Esophagus squamous epithelium (tissue), 5 donors: ENCODE measurements around the gene GLMN. TPM values are rescaled to one million over a fixed set of nuclear protein-coding genes. Genes with fewer than 3 reads are reported as not detected.

Experiments used
- DNase-seq: peaks from one replicate; lab custom pipeline; 2025; lab: John Stamatoyannopoulos, UW
- H3K27ac ChIP-seq, 4 donors: fragments of 200-600 bp; sonication (generic); one replicate each; pipeline ENCODE4 v1.5.1; 2016 to 2019; ENCODE audit warnings: mild to moderate bottlenecking in 1 of 4
- H3K27me3 ChIP-seq, 4 donors: fragments of 200-600 bp; sonication (generic); 1 replicate in 3 of 4; 2 replicates in 1 of 4; pipeline versions ENCODE4 v1.5.1 to v1.6.0; 2017 to 2021; ENCODE audit warnings: antibody characterized with exemption in 1 of 4
- H3K36me3 ChIP-seq, 3 donors: fragments of 200-600 bp; sonication (generic); one replicate each; pipeline ENCODE4 v1.5.1; 2016 to 2019
- H3K4me1 ChIP-seq, 3 donors: fragments of 200-600 bp; sonication (generic); one replicate each; pipeline ENCODE4 v1.5.1; 2017 to 2019
- H3K4me3 ChIP-seq, 4 donors: fragments of 200-600 bp; sonication (generic); 1 replicate in 3 of 4; 2 replicates in 1 of 4; pipeline ENCODE4 v1.5.1; 2016 to 2019; ENCODE audit warnings: mild to moderate bottlenecking in 2 of 4, moderate library complexity in 1 of 4
- H3K9me3 ChIP-seq, 3 donors: fragments of 200-600 bp; sonication (generic); one replicate each; pipeline ENCODE4 v1.5.1; 2016 to 2019
- POLR2A ChIP-seq, 4 donors: fragments of 450-650 bp; IDR thresholded peaks; one replicate each; pipeline ENCODE4 v1.6.1; 2017; ENCODE audit warnings: antibody characterized with exemption in 4 of 4, mild to moderate bottlenecking in 4 of 4, moderate library complexity in 3 of 4
- WGBS, 2 donors: methylation state at CpG; one replicate each; pipeline ENCODE4 v1.1.5; 2018; 5-methylcytosine and 5-hydroxymethylcytosine counted together
- intact Hi-C: fragments of 100-400 bp; cut with DNase I; formaldehyde crosslinking; loops from one replicate; pipeline ENCODE4 v1.15.0; 2022
- total RNA-seq, 4 donors: library from RNA; depleted of rRNA; stranded (reverse); fragments of >200 nt; gene quantifications; one replicate each; pipeline ENCODE4 v1.1.0, GENCODE V29; 2016
- TF ChIP-seq, protein P1 (sequence below), 6 experiments: fragments of 450-650 bp in 4 of 6; fragments of 200-600 bp in 2 of 6; sonication (generic) in 2 of 6; IDR thresholded peaks; one replicate each; pipeline ENCODE4 v1.5.1; 2016 to 2019; ENCODE audit warnings: antibody characterized with exemption in 6 of 6, mild to moderate bottlenecking in 4 of 6, moderate library complexity in 4 of 6
- donor health status: DM: yes; HTN: yes; CAD: no.

The GLMN gene
- total RNA-seq, 4 donors from 2014 or later = 3.9 to 12.0 (median 10.4) TPM

DNA sequence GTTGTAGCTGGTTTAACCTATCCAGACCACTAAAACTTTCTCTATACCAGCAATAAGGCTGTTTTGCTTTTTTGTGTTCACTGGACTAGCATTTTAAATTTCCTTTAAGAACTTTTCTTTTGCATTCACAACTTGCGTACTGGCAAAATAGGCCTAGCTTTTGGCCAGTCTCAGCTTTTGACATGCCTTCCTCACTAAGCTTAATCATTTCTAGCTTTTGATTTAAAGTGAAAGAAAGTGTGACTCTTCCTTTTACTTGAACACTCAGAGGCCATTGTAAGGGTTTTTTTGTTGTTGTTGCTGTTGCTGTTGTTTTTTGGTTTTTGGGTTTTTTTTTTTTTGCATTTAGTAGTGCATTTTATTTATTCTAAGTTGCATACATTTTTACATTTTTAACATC lies 15.2 kb upstream of the GLMN start:
- H3K4me3 ChIP-seq = no peak overlapping the region
- H3K27me3 ChIP-seq = no peaks in the 10 kb centered on the region
- H3K9me3 ChIP-seq = no peaks in the 10 kb centered on the region
- no peak for DNase-seq
- no peaks in the 10 kb centered on the region for H3K4me1 ChIP-seq
- TF ChIP-seq, protein P1, sequence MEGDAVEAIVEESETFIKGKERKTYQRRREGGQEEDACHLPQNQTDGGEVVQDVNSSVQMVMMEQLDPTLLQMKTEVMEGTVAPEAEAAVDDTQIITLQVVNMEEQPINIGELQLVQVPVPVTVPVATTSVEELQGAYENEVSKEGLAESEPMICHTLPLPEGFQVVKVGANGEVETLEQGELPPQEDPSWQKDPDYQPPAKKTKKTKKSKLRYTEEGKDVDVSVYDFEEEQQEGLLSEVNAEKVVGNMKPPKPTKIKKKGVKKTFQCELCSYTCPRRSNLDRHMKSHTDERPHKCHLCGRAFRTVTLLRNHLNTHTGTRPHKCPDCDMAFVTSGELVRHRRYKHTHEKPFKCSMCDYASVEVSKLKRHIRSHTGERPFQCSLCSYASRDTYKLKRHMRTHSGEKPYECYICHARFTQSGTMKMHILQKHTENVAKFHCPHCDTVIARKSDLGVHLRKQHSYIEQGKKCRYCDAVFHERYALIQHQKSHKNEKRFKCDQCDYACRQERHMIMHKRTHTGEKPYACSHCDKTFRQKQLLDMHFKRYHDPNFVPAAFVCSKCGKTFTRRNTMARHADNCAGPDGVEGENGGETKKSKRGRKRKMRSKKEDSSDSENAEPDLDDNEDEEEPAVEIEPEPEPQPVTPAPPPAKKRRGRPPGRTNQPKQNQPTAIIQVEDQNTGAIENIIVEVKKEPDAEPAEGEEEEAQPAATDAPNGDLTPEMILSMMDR (IDR thresholded peaks at IDR 0.05) = no peak
- TF ChIP-seq POLR2A (IDR thresholded peaks at IDR 0.05) = no peak
- H3K27ac ChIP-seq = no peak overlapping the region
- WGBS, 2 donors = 85 to 100% methylated on average over 1 of the region's 1 CpG
- intact Hi-C loops = no loop called here
- H3K36me3 ChIP-seq = peaks cover 0 to 54% (median 0%) of the 10 kb centered on the region in 3 donors

DNA sequence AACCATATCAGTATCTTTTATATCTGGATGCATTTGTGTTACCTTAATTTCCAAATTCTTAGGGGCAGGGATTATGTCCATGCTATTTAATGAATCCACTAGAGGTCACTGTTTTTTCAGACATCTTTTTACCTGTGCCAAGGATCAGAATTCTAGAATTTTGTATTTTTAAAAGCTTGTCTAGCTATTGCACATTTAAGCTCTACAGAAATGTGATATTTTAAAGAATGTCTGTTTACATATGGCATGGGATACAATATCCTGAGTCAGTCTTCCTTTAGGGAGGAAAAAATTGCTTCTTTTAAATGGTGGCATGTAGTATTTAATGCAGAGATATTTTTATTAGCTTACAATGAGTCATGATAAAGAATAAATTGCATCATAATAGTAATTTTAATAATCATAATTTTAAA lies 11.4 kb upstream of the GLMN start:
- intact Hi-C loops = no loop called here
- Histone ChIP-seq H3K36me3 (peaks cover 0 to 82% (median 0%) of the 10 kb centered on the region in 3 donors), H3K27me3 (no peaks in the 10 kb centered on the region), H3K9me3 (no peaks in the 10 kb centered on the region), H3K27ac (no peak overlapping the region), H3K4me1 (no peaks in the 10 kb centered on the region), H3K4me3 (no peak overlapping the region)
- no peak for TF ChIP-seq POLR2A (IDR thresholded peaks at IDR 0.05)
- TF ChIP-seq, protein P1 (IDR thresholded peaks at IDR 0.05) = peak in 5 of 6 experiments; percentile 25 to 63 (median 36)
- DNase-seq = no peak

DNA sequence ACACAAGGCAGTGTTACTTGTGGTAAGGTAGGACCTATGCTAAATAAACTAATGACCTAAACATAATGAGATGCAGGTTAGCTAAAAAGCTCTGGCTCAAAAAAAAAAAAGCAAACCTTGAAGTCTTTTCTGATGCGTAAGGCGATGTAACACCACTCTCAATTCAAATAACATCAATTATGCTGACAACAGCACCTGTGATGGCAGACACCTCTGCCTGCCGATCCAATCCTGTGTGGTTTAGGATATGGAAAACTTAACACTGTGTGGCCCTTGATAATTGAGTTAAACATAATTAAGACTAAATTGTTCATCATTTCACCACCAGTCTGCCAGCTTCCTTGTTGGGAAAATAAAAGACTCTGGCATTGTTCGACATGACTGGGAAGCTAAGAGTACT lies 9.2 kb upstream of the GLMN start:
- intact Hi-C loops = loop anchor here (10.0 kb wide), 1 partner anchor 313 kb away; no protein-coding TSS in a partner anchor
- H3K27me3 ChIP-seq = no peaks in the 10 kb centered on the region
- WGBS, 2 donors = 71 to 84% methylated on average over 4 of the region's 4 CpGs

DNA sequence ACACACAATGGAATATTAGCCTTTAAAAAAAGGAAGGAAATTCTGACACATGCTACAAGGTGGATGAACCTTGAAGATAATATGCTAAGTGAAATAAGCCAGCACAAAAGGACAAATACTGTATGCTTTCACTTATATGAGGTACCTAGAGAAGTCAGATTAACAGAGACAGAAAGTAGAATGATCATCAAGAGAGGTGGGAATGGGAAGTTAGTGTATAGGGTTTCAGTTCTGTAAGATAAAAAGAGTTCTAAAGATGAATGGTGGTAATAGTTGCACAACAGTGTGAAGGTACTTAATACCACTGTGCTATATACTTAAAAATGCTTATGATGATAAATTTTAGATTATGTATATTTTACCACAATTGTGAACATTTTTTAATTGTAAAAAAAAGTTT lies 7.2 kb upstream of the GLMN start:
- peaks cover 0 to 5% (median 0%) of the 10 kb centered on the region in 3 donors for H3K4me1 ChIP-seq
- H3K36me3 ChIP-seq = peaks cover 4 to 65% (median 7%) of the 10 kb centered on the region in 3 donors
- intact Hi-C loops = loop anchor here (10.0 kb wide), 1 partner anchor 311 kb away; no protein-coding TSS in a partner anchor
- H3K4me3 ChIP-seq = no peak overlapping the region
- H3K27me3 ChIP-seq = no peaks in the 10 kb centered on the region
- TF ChIP-seq, protein P1 (IDR thresholded peaks at IDR 0.05) = no peak
- TF ChIP-seq POLR2A (IDR thresholded peaks at IDR 0.05) = no peak
- no peak overlapping the region for H3K27ac ChIP-seq
- no peak for DNase-seq
- no peaks in the 10 kb centered on the region for H3K9me3 ChIP-seq

More for the DNA sequence above, 9.2 kb upstream of the GLMN start:
- Histone ChIP-seq H3K27ac (no peak overlapping the region), H3K4me3 (no peak overlapping the region), H3K9me3 (no peaks in the 10 kb centered on the region), H3K36me3 (peaks cover 4 to 80% (median 7%) of the 10 kb centered on the region in 3 donors), H3K4me1 (no peaks in the 10 kb centered on the region)
- no peak for DNase-seq
- TF ChIP-seq POLR2A (IDR thresholded peaks at IDR 0.05) = no peak
- TF ChIP-seq, protein P1 (IDR thresholded peaks at IDR 0.05) = no peak

DNA sequence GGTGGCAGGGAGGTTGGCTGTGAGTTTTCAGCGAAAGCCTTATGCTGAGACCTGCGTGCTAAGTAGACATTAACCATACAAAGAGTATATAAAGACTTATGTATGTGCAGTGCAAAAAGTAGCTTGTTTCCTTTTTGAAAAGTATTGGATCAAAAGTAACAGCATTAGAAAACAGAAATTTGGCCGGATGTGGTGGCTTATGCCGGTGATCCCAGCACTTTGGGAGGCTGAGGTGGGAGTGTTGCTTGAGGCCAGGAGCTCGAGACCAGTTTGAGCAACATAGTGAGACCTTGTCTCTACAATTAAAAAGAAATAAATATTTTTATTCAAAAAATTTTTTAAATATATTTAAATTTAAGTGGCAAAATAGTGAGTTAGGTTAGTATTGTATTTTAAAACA lies 2.2 kb upstream of the GLMN start:
- Histone ChIP-seq H3K9me3 (no peaks in the 10 kb centered on the region), H3K4me3 (no peak overlapping the region)

More for the DNA sequence above, 2.2 kb upstream of the GLMN start:
- intact Hi-C loops = loop anchor here (10.0 kb wide), 1 partner anchor 306 kb away; no protein-coding TSS in a partner anchor
- Histone ChIP-seq H3K4me1 (peaks cover 4 to 34% (median 7%) of the 10 kb centered on the region in 3 donors), H3K27me3 (no peaks in the 10 kb centered on the region), H3K27ac (no peak overlapping the region), H3K36me3 (peaks cover 4 to 31% (median 7%) of the 10 kb centered on the region in 3 donors)
- WGBS, 2 donors = 88 to 94% methylated on average over 5 of the region's 5 CpGs
- no peak for TF ChIP-seq POLR2A (IDR thresholded peaks at IDR 0.05)
- TF ChIP-seq, protein P1 (IDR thresholded peaks at IDR 0.05) = no peak
- DNase-seq = no peak
